ENCODE data around the gene ZDHHC24.

ZDHHC24 gene

GRCh38 chr11:66567787-66568123 is 21.9 kb upstream of the ZDHHC24 start:
- H3K4me3 ChIP-seq (ENCODE audit: low read depth in 1 of 2, low read length in 2 of 2): no peak overlapping the region
- H4K20me1 ChIP-seq (ENCODE audit: insufficient read depth, low read length): no peaks in the 10 kb centered on the region
- no peak overlapping the region for H3K27ac ChIP-seq (ENCODE audit: low read length)
- DNase-seq (no peak), ATAC-seq (ENCODE audit: insufficient read depth, low read depth) (no peak)
- no peaks in the 10 kb centered on the region for H3K36me3 ChIP-seq (ENCODE audit: insufficient read depth, low read length)
- H3K79me2 ChIP-seq (ENCODE audit: insufficient read depth, low read length): no peaks in the 10 kb centered on the region
- no peaks in the 10 kb centered on the region for H3K4me1 ChIP-seq (ENCODE audit: insufficient read depth, low read length)
- H3K9ac ChIP-seq (ENCODE audit: low read depth, low read length): no peak overlapping the region
- TF ChIP-seq CTCF (IDR thresholded peaks at IDR 0.05; ENCODE audit: borderline replicate concordance, extremely low read depth, low read length, poor library complexity, severe bottlenecking) (no peak), EZH2 (IDR thresholded peaks at IDR 0.05; ENCODE audit: borderline replicate concordance, low read depth, low read length, severe bottlenecking) (no peak)
- H3K4me2 ChIP-seq (ENCODE audit: insufficient read depth, low read length): no peak overlapping the region
- H3K9me3 ChIP-seq (ENCODE audit: insufficient read depth, low read length, severe bottlenecking): no peaks in the 10 kb centered on the region
- H3K27me3 ChIP-seq (ENCODE audit: insufficient read depth, low read length, poor library complexity): no peaks in the 10 kb centered on the region
- no peak overlapping the region for H2AFZ ChIP-seq (ENCODE audit: low read depth, low read length)

GRCh38 chr11:66566221-66566620 is 20.4 kb upstream of the ZDHHC24 start:
- Histone ChIP-seq H4K20me1 (ENCODE audit: insufficient read depth, low read length) (no peaks in the 10 kb centered on the region), H3K36me3 (ENCODE audit: insufficient read depth, low read length) (no peaks in the 10 kb centered on the region), H3K4me3 (ENCODE audit: low read depth in 1 of 2, low read length in 2 of 2) (no peak overlapping the region), H3K79me2 (ENCODE audit: insufficient read depth, low read length) (no peaks in the 10 kb centered on the region), H3K27ac (ENCODE audit: low read length) (no peak overlapping the region), H3K4me2 (ENCODE audit: insufficient read depth, low read length) (no peak overlapping the region), H3K9me3 (ENCODE audit: insufficient read depth, low read length, severe bottlenecking) (no peaks in the 10 kb centered on the region), H3K4me1 (ENCODE audit: insufficient read depth, low read length) (no peaks in the 10 kb centered on the region), H3K9ac (ENCODE audit: low read depth, low read length) (no peak overlapping the region), H3K27me3 (ENCODE audit: insufficient read depth, low read length, poor library complexity) (no peaks in the 10 kb centered on the region), H2AFZ (ENCODE audit: low read depth, low read length) (no peak overlapping the region)
- TF ChIP-seq EZH2 (IDR thresholded peaks at IDR 0.05; ENCODE audit: borderline replicate concordance, low read depth, low read length, severe bottlenecking) (no peak), CTCF (IDR thresholded peaks at IDR 0.05; ENCODE audit: borderline replicate concordance, extremely low read depth, low read length, poor library complexity, severe bottlenecking) (no peak)
- ATAC-seq (ENCODE audit: insufficient read depth, low read depth) (no peak), DNase-seq (no peak)

GRCh38 chr11:66564984-66565383 is 19.1 kb upstream of the ZDHHC24 start:
- Histone ChIP-seq H3K79me2 (ENCODE audit: insufficient read depth, low read length) (no peaks in the 10 kb centered on the region), H3K9me3 (ENCODE audit: insufficient read depth, low read length, severe bottlenecking) (no peaks in the 10 kb centered on the region), H3K9ac (ENCODE audit: low read depth, low read length) (no peak overlapping the region), H3K36me3 (ENCODE audit: insufficient read depth, low read length) (no peaks in the 10 kb centered on the region), H3K27ac (ENCODE audit: low read length) (no peak overlapping the region), H3K4me3 (ENCODE audit: low read depth in 1 of 2, low read length in 2 of 2) (no peak overlapping the region), H3K4me2 (ENCODE audit: insufficient read depth, low read length) (no peak overlapping the region), H2AFZ (ENCODE audit: low read depth, low read length) (no peak overlapping the region), H4K20me1 (ENCODE audit: insufficient read depth, low read length) (no peaks in the 10 kb centered on the region), H3K4me1 (ENCODE audit: insufficient read depth, low read length) (no peaks in the 10 kb centered on the region), H3K27me3 (ENCODE audit: insufficient read depth, low read length, poor library complexity) (no peaks in the 10 kb centered on the region)
- TF ChIP-seq EZH2 (IDR thresholded peaks at IDR 0.05; ENCODE audit: borderline replicate concordance, low read depth, low read length, severe bottlenecking) (no peak), CTCF (IDR thresholded peaks at IDR 0.05; ENCODE audit: borderline replicate concordance, extremely low read depth, low read length, poor library complexity, severe bottlenecking) (no peak)
- ATAC-seq (ENCODE audit: insufficient read depth, low read depth) (no peak), DNase-seq (no peak)

GRCh38 chr11:66564538-66564937 is 18.7 kb upstream of the ZDHHC24 start:
- H2AFZ ChIP-seq (ENCODE audit: low read depth, low read length): no peak overlapping the region
- no peaks in the 10 kb centered on the region for H3K27me3 ChIP-seq (ENCODE audit: insufficient read depth, low read length, poor library complexity)
- ATAC-seq (ENCODE audit: insufficient read depth, low read depth): no peak
- no peak overlapping the region for H3K4me2 ChIP-seq (ENCODE audit: insufficient read depth, low read length)
- TF ChIP-seq CTCF (IDR thresholded peaks at IDR 0.05; ENCODE audit: borderline replicate concordance, extremely low read depth, low read length, poor library complexity, severe bottlenecking) (no peak), EZH2 (IDR thresholded peaks at IDR 0.05; ENCODE audit: borderline replicate concordance, low read depth, low read length, severe bottlenecking) (no peak)
- H3K4me3 ChIP-seq (ENCODE audit: low read depth in 1 of 2, low read length in 2 of 2): no peak overlapping the region
- no peaks in the 10 kb centered on the region for H3K79me2 ChIP-seq (ENCODE audit: insufficient read depth, low read length)
- no peak overlapping the region for H3K27ac ChIP-seq (ENCODE audit: low read length)
- no peaks in the 10 kb centered on the region for H4K20me1 ChIP-seq (ENCODE audit: insufficient read depth, low read length)
- no peaks in the 10 kb centered on the region for H3K36me3 ChIP-seq (ENCODE audit: insufficient read depth, low read length)
- no peak for DNase-seq
- H3K4me1 ChIP-seq (ENCODE audit: insufficient read depth, low read length): no peaks in the 10 kb centered on the region
- no peaks in the 10 kb centered on the region for H3K9me3 ChIP-seq (ENCODE audit: insufficient read depth, low read length, severe bottlenecking)
- no peak overlapping the region for H3K9ac ChIP-seq (ENCODE audit: low read depth, low read length)
